ENCODE measurements around the gene RNF182. TPM values are rescaled to one million over a fixed set of nuclear protein-coding genes. Genes with fewer than 3 reads are reported as not detected.

Gene RNF182
- total and polyA plus RNA-seq, 2 donors (not counting 1 experiment from before 2014, with no cell fraction given) = 2.5 to 14.1 TPM

GRCh38 chr6:14001329-14002012, 76.7 kb downstream of the RNF182 start:
- peak overlapping the region in 1 of 4 experiments; percentile 23 for H3K4me3 ChIP-seq (replicated peaks in 1 of 4; ENCODE audit: control extremely low read depth in 1 of 4, insufficient read depth in 1 of 4, low read depth in 3 of 4, low read length in 4 of 4)

GRCh38 chr6:14002176-14002947, 77.6 kb downstream of the RNF182 start:
- no peak for TF ChIP-seq CTCF (conservative IDR thresholded peaks at IDR 0.05 in 1 of 2, IDR thresholded peaks at IDR 0.05 in 1 of 2; ENCODE audit: low read depth in 1 of 2, low read length in 2 of 2)
- TF ChIP-seq EZH2 (IDR thresholded peaks at IDR 0.05; ENCODE audit: low read length, missing control alignments) = no peak
- Histone ChIP-seq H3K27me3 (ENCODE audit: control insufficient read depth, insufficient read depth, low read length) (no peaks in the 10 kb centered on the region), H3K36me3 (ENCODE audit: control insufficient read depth, insufficient read depth, low read length) (no peaks in the 10 kb centered on the region), H3K4me2 (ENCODE audit: extremely low read depth, insufficient read depth, low read length) (peak overlapping the region; percentile 76), H3K4me3 (replicated peaks in 1 of 4; ENCODE audit: control extremely low read depth in 1 of 4, insufficient read depth in 1 of 4, low read depth in 3 of 4, low read length in 4 of 4) (no peak overlapping the region), H3K4me1 (ENCODE audit: control insufficient read depth, extremely low read depth, insufficient read depth, low read length) (peaks cover 2% of the 10 kb centered on the region), H2AFZ (ENCODE audit: low read length) (no peak overlapping the region), H3K27ac (ENCODE audit: insufficient read depth, low read length) (peak overlapping the region; percentile 71), H3K9me3 (ENCODE audit: control insufficient read depth, insufficient read depth, low read depth, low read length) (no peaks in the 10 kb centered on the region), H3K9ac (ENCODE audit: insufficient read depth, low read length) (no peak overlapping the region), H4K20me1 (ENCODE audit: control insufficient read depth, extremely low read depth, insufficient read depth, low read length) (no peaks in the 10 kb centered on the region), H3K79me2 (ENCODE audit: control insufficient read depth, insufficient read depth, low read length) (no peaks in the 10 kb centered on the region)
- no peak for DNase-seq (ENCODE audit: low read depth in 2 of 2)

More at GRCh38 chr6:14001329-14002012, 76.7 kb downstream of the RNF182 start:
- Histone ChIP-seq H3K9me3 (ENCODE audit: control insufficient read depth, insufficient read depth, low read depth, low read length) (no peaks in the 10 kb centered on the region), H3K36me3 (ENCODE audit: control insufficient read depth, insufficient read depth, low read length) (no peaks in the 10 kb centered on the region), H4K20me1 (ENCODE audit: control insufficient read depth, extremely low read depth, insufficient read depth, low read length) (no peaks in the 10 kb centered on the region), H3K9ac (ENCODE audit: insufficient read depth, low read length) (no peak overlapping the region), H2AFZ (ENCODE audit: low read length) (peak overlapping the region; percentile 29), H3K27ac (ENCODE audit: insufficient read depth, low read length) (peak overlapping the region; percentile 71), H3K4me1 (ENCODE audit: control insufficient read depth, extremely low read depth, insufficient read depth, low read length) (peaks cover 2% of the 10 kb centered on the region), H3K4me2 (ENCODE audit: extremely low read depth, insufficient read depth, low read length) (peak overlapping the region; percentile 76), H3K27me3 (ENCODE audit: control insufficient read depth, insufficient read depth, low read length) (no peaks in the 10 kb centered on the region), H3K79me2 (ENCODE audit: control insufficient read depth, insufficient read depth, low read length) (no peaks in the 10 kb centered on the region)
- TF ChIP-seq CTCF (conservative IDR thresholded peaks at IDR 0.05 in 1 of 2, IDR thresholded peaks at IDR 0.05 in 1 of 2; ENCODE audit: low read depth in 1 of 2, low read length in 2 of 2) = no peak
- no peak for TF ChIP-seq EZH2 (IDR thresholded peaks at IDR 0.05; ENCODE audit: low read length, missing control alignments)
- DNase-seq (ENCODE audit: low read depth in 2 of 2) = peak; percentile 96 to 100

- Histone ChIP-seq H3K27ac (ENCODE audit: insufficient read depth, low read length) (no peak overlapping the region), H3K9ac (ENCODE audit: insufficient read depth, low read length) (no peak overlapping the region), H3K9me3 (ENCODE audit: control insufficient read depth, insufficient read depth, low read depth, low read length) (no peaks in the 10 kb centered on the region), H3K36me3 (ENCODE audit: control insufficient read depth, insufficient read depth, low read length) (no peaks in the 10 kb centered on the region), H3K27me3 (ENCODE audit: control insufficient read depth, insufficient read depth, low read length) (no peaks in the 10 kb centered on the region), H3K4me3 (replicated peaks in 1 of 4; ENCODE audit: control extremely low read depth in 1 of 4, insufficient read depth in 1 of 4, low read depth in 3 of 4, low read length in 4 of 4) (no peak overlapping the region), H2AFZ (ENCODE audit: low read length) (no peak overlapping the region), H3K4me1 (ENCODE audit: control insufficient read depth, extremely low read depth, insufficient read depth, low read length) (peaks cover 2% of the 10 kb centered on the region), H3K4me2 (ENCODE audit: extremely low read depth, insufficient read depth, low read length) (no peak overlapping the region), H4K20me1 (ENCODE audit: control insufficient read depth, extremely low read depth, insufficient read depth, low read length) (no peaks in the 10 kb centered on the region), H3K79me2 (ENCODE audit: control insufficient read depth, insufficient read depth, low read length) (no peaks in the 10 kb centered on the region)
- no peak for DNase-seq (ENCODE audit: low read depth in 2 of 2)
- TF ChIP-seq CTCF (conservative IDR thresholded peaks at IDR 0.05 in 1 of 2, IDR thresholded peaks at IDR 0.05 in 1 of 2; ENCODE audit: low read depth in 1 of 2, low read length in 2 of 2) (no peak), EZH2 (IDR thresholded peaks at IDR 0.05; ENCODE audit: low read length, missing control alignments) (no peak)
These were observed 79.5 kb downstream of the RNF182 start for GRCh38 chr6:14004258-14004657.
